Activated naive CD8-positive, alpha-beta T cell treated with anti-CD3 and anti-CD28 coated beads, Interleukin-2, amount 50 U/mL, for 24 hours (primary cell): Measurements from ENCODE around the gene KCNN2.
A peak's percentile ranks its signal among the peaks of the same experiment; 100 is the strongest.

Experiments
- ATAC-seq: fragments of 150-1000 bp; cut with Tn5 transposase; one replicate; pipeline ENCODE4 v1.10.0; 2021
- DNase-seq: peaks from one replicate; pipeline ENCODE4 v3.0.0; 2021
- H3K27ac Mint-ChIP-seq: one replicate; pipeline ENCODE4 v1.8.0; 2021; ENCODE audit warnings: mild to moderate bottlenecking, mixed read lengths
- H3K27me3 Mint-ChIP-seq: one replicate; pipeline ENCODE4 v1.8.0; 2021; ENCODE audit warnings: mixed read lengths
- H3K36me3 Mint-ChIP-seq: one replicate; pipeline ENCODE4 v1.8.0; 2021; ENCODE audit warnings: low read depth, mixed read lengths
- H3K4me1 Mint-ChIP-seq: one replicate; pipeline ENCODE4 v1.8.0; 2021; ENCODE audit warnings: mixed read lengths
- H3K4me3 Mint-ChIP-seq: one replicate; pipeline ENCODE4 v1.8.0; 2021; ENCODE audit warnings: mild to moderate bottlenecking, moderate library complexity, mixed read lengths
- H3K9me3 Mint-ChIP-seq: one replicate; pipeline ENCODE4 v1.8.0; 2021; ENCODE audit warnings: mixed read lengths

Gene KCNN2

GRCh38 chr5:114361724-114362196 is at the start of gene KCNN2:
Gene KCNN2, plus strand, starts transcription at chr5:114362070. Its CDS starts 70 bp downstream, at chr5:114362140.
- Mint-ChIP-seq H3K4me3 (peak within 1 kb of the TSS; percentile 63), H3K36me3 (no peaks in the 10 kb centered on the region), H3K4me1 (peaks cover 4% of the 10 kb centered on the region), H3K27me3 (peaks cover 53% of the 10 kb centered on the region), H3K27ac (no peak within 1 kb of the TSS), H3K9me3 (peaks cover 3% of the 10 kb centered on the region)
- ATAC-seq (no peak), DNase-seq (peak; percentile 3)

GRCh38 chr5:114312658-114313057 is 49.2 kb upstream of the KCNN2 start:
- Mint-ChIP-seq H3K9me3 (no peaks in the 10 kb centered on the region), H3K36me3 (no peaks in the 10 kb centered on the region), H3K4me3 (no peak overlapping the region), H3K4me1 (no peaks in the 10 kb centered on the region), H3K27ac (no peak overlapping the region), H3K27me3 (no peaks in the 10 kb centered on the region)
- ATAC-seq: no peak
- no peak for DNase-seq

- Mint-ChIP-seq H3K27me3 (no peaks in the 10 kb centered on the region), H3K4me3 (no peak overlapping the region), H3K27ac (no peak overlapping the region), H3K4me1 (no peaks in the 10 kb centered on the region), H3K9me3 (no peaks in the 10 kb centered on the region), H3K36me3 (no peaks in the 10 kb centered on the region)
- ATAC-seq (no peak), DNase-seq (no peak)
Observed at GRCh38 chr5:114314061-114314460, 47.8 kb upstream of the KCNN2 start.

- ATAC-seq: no peak
- Mint-ChIP-seq H3K4me3 (no peak overlapping the region), H3K4me1 (no peaks in the 10 kb centered on the region), H3K9me3 (no peaks in the 10 kb centered on the region), H3K36me3 (no peaks in the 10 kb centered on the region), H3K27ac (no peak overlapping the region), H3K27me3 (no peaks in the 10 kb centered on the region)
- no peak for DNase-seq
Observed at GRCh38 chr5:114316167-114316566, 45.7 kb upstream of the KCNN2 start.

- DNase-seq: no peak
- H3K4me3 Mint-ChIP-seq: no peak overlapping the region
- H3K9me3 Mint-ChIP-seq: no peaks in the 10 kb centered on the region
- H3K4me1 Mint-ChIP-seq: no peaks in the 10 kb centered on the region
- H3K27me3 Mint-ChIP-seq: no peaks in the 10 kb centered on the region
- no peak for ATAC-seq
- H3K36me3 Mint-ChIP-seq: no peaks in the 10 kb centered on the region
- H3K27ac Mint-ChIP-seq: no peak overlapping the region
Observed at GRCh38 chr5:114317751-114318150, 44.1 kb upstream of the KCNN2 start.

- Mint-ChIP-seq H3K4me1 (no peaks in the 10 kb centered on the region), H3K36me3 (no peaks in the 10 kb centered on the region), H3K4me3 (no peak overlapping the region), H3K9me3 (no peaks in the 10 kb centered on the region), H3K27me3 (no peaks in the 10 kb centered on the region), H3K27ac (no peak overlapping the region)
- no peak for ATAC-seq
- no peak for DNase-seq
Observed at GRCh38 chr5:114319236-114319635, 42.6 kb upstream of the KCNN2 start.

- no peak for ATAC-seq
- no peaks in the 10 kb centered on the region for H3K4me1 Mint-ChIP-seq
- no peaks in the 10 kb centered on the region for H3K27me3 Mint-ChIP-seq
- no peak overlapping the region for H3K4me3 Mint-ChIP-seq
- DNase-seq: no peak
- no peaks in the 10 kb centered on the region for H3K36me3 Mint-ChIP-seq
- H3K27ac Mint-ChIP-seq: no peak overlapping the region
- no peaks in the 10 kb centered on the region for H3K9me3 Mint-ChIP-seq
Observed at GRCh38 chr5:114319821-114320220, 42.0 kb upstream of the KCNN2 start.

GRCh38 chr5:114324282-114324681 is 37.6 kb upstream of the KCNN2 start:
- no peak overlapping the region for H3K4me3 Mint-ChIP-seq
- H3K27ac Mint-ChIP-seq: no peak overlapping the region
- H3K4me1 Mint-ChIP-seq: no peaks in the 10 kb centered on the region
- no peaks in the 10 kb centered on the region for H3K36me3 Mint-ChIP-seq
- H3K9me3 Mint-ChIP-seq: no peaks in the 10 kb centered on the region
- DNase-seq (no peak), ATAC-seq (no peak)
- H3K27me3 Mint-ChIP-seq: no peaks in the 10 kb centered on the region

GRCh38 chr5:114325541-114325940 is 36.3 kb upstream of the KCNN2 start:
- H3K9me3 Mint-ChIP-seq: no peaks in the 10 kb centered on the region
- H3K4me1 Mint-ChIP-seq: no peaks in the 10 kb centered on the region
- no peaks in the 10 kb centered on the region for H3K36me3 Mint-ChIP-seq
- no peak for ATAC-seq
- no peak overlapping the region for H3K4me3 Mint-ChIP-seq
- H3K27me3 Mint-ChIP-seq: no peaks in the 10 kb centered on the region
- no peak overlapping the region for H3K27ac Mint-ChIP-seq
- no peak for DNase-seq

GRCh38 chr5:114327474-114327873 is 34.4 kb upstream of the KCNN2 start:
- Mint-ChIP-seq H3K9me3 (no peaks in the 10 kb centered on the region), H3K27me3 (no peaks in the 10 kb centered on the region), H3K4me1 (no peaks in the 10 kb centered on the region), H3K27ac (no peak overlapping the region), H3K36me3 (no peaks in the 10 kb centered on the region), H3K4me3 (no peak overlapping the region)
- no peak for ATAC-seq
- no peak for DNase-seq

GRCh38 chr5:114327987-114328386 is 33.9 kb upstream of the KCNN2 start:
- no peak overlapping the region for H3K27ac Mint-ChIP-seq
- no peak overlapping the region for H3K4me3 Mint-ChIP-seq

GRCh38 chr5:114330916-114331531 is 30.8 kb upstream of the KCNN2 start:
- Mint-ChIP-seq H3K4me1 (no peaks in the 10 kb centered on the region), H3K4me3 (no peak overlapping the region), H3K36me3 (no peaks in the 10 kb centered on the region), H3K9me3 (no peaks in the 10 kb centered on the region), H3K27me3 (no peaks in the 10 kb centered on the region), H3K27ac (no peak overlapping the region)
- ATAC-seq: no peak
- no peak for DNase-seq

More at GRCh38 chr5:114327987-114328386, 33.9 kb upstream of the KCNN2 start:
- Mint-ChIP-seq H3K27me3 (no peaks in the 10 kb centered on the region), H3K9me3 (no peaks in the 10 kb centered on the region), H3K36me3 (no peaks in the 10 kb centered on the region), H3K4me1 (no peaks in the 10 kb centered on the region)
- ATAC-seq (no peak), DNase-seq (no peak)

- Mint-ChIP-seq H3K4me1 (no peaks in the 10 kb centered on the region), H3K36me3 (no peaks in the 10 kb centered on the region), H3K27me3 (no peaks in the 10 kb centered on the region), H3K9me3 (no peaks in the 10 kb centered on the region), H3K27ac (no peak overlapping the region), H3K4me3 (no peak overlapping the region)
- no peak for DNase-seq
- no peak for ATAC-seq
Observed at GRCh38 chr5:114332493-114332892, 29.4 kb upstream of the KCNN2 start.

GRCh38 chr5:114332925-114333324 is 28.9 kb upstream of the KCNN2 start:
- no peaks in the 10 kb centered on the region for H3K36me3 Mint-ChIP-seq
- no peak for DNase-seq

GRCh38 chr5:114335391-114335790 is 26.5 kb upstream of the KCNN2 start:
- H3K4me3 Mint-ChIP-seq: no peak overlapping the region
- no peaks in the 10 kb centered on the region for H3K27me3 Mint-ChIP-seq
- no peak for DNase-seq
- no peaks in the 10 kb centered on the region for H3K4me1 Mint-ChIP-seq
- ATAC-seq: no peak
- H3K27ac Mint-ChIP-seq: no peak overlapping the region
- H3K9me3 Mint-ChIP-seq: no peaks in the 10 kb centered on the region
- no peaks in the 10 kb centered on the region for H3K36me3 Mint-ChIP-seq

More at GRCh38 chr5:114332925-114333324, 28.9 kb upstream of the KCNN2 start:
- Mint-ChIP-seq H3K4me3 (no peak overlapping the region), H3K27ac (no peak overlapping the region), H3K4me1 (no peaks in the 10 kb centered on the region), H3K27me3 (no peaks in the 10 kb centered on the region), H3K9me3 (no peaks in the 10 kb centered on the region)
- ATAC-seq: no peak

- H3K27me3 Mint-ChIP-seq: no peaks in the 10 kb centered on the region
- no peaks in the 10 kb centered on the region for H3K36me3 Mint-ChIP-seq
- H3K4me1 Mint-ChIP-seq: no peaks in the 10 kb centered on the region
- no peak overlapping the region for H3K27ac Mint-ChIP-seq
- no peaks in the 10 kb centered on the region for H3K9me3 Mint-ChIP-seq
- DNase-seq: no peak
- no peak overlapping the region for H3K4me3 Mint-ChIP-seq
- no peak for ATAC-seq
Observed at GRCh38 chr5:114339108-114339507, 22.8 kb upstream of the KCNN2 start.
